Right ventricle myocardium superior (tissue), 1 donor: ENCODE results near the gene POLR2H. TPM values are rescaled to one million over a fixed set of nuclear protein-coding genes. Genes with fewer than 3 reads are reported as not detected.

Experiments
- ATAC-seq: fragments of 200-7000 bp; cut with Tn5 transposase; one replicate; pipeline ENCODE4 v1.9.1; 2020; ENCODE audit warnings: mild to moderate bottlenecking; ENCODE audit not compliant: poor library complexity
- DNase-seq: peaks from one replicate; pipeline ENCODE4 v3.0.0-alpha.2; 2020
- intact Hi-C: fragments of 100-400 bp; cut with DNase I; formaldehyde crosslinking; loops from one replicate; pipeline ENCODE4 v1.11.2; 2022
- long read RNA-seq: library from polyadenylated mRNA; unstranded; transcript quantifications from one replicate; pipeline ENCODE4 v2.0.0, GENCODE V29; 2021
- total RNA-seq: library from RNA; stranded (reverse); fragmentation: NEBNext Ultra II Directional; extraction: Animal tissue kit (Norgen Biotek cat#: 25700); gene quantifications from one replicate; pipeline ENCODE4 v1.2.1, GENCODE V29; 2021
- donor health status: DM: no; HTN: yes; CAD: no; lungs with severe emphysema.

POLR2H gene
- total RNA-seq, result 19.9 TPM
- long read RNA-seq, partial matches to known transcripts, result 12 of 23 reads
- long read RNA-seq, other reads (novel, unspliced or antisense), result 6 of 23 reads

- ATAC-seq (peak; percentile 69), DNase-seq (peak; percentile 69)
- intact Hi-C loops, result loop anchor here (5.0 kb wide), 1 partner anchor 174 kb away; the partner anchor contains the start of gene ABCF3
These were observed at the start of gene POLR2H, which contains the start of gene CLCN2 for GRCh38 chr3:184361532-184361931. POLR2H (plus strand) TSS chr3:184361710; CDS start chr3:184363493, 1,783 bp downstream. CLCN2 (minus strand) TSS chr3:184361605; CDS start chr3:184361479, 126 bp downstream.

GRCh38 chr3:184314363-184314699 lies 47.2 kb upstream of the POLR2H start, which contains the start of gene EIF4G1:
EIF4G1 (plus strand) TSS chr3:184314606; CDS start chr3:184315797, 1,191 bp downstream.
- DNase-seq (peak; percentile 97), ATAC-seq (peak; percentile 89)
- intact Hi-C loops, result no loop called here

GRCh38 chr3:184314700-184315542 lies 46.6 kb upstream of the POLR2H start:
- ATAC-seq, result peak; percentile 79
- peak; percentile 92 for DNase-seq
- intact Hi-C loops, result no loop called here

- intact Hi-C loops, result no loop called here
These were observed 46.0 kb upstream of the POLR2H start for GRCh38 chr3:184315543-184315867.

GRCh38 chr3:184315871-184316661 lies 45.4 kb upstream of the POLR2H start:
- DNase-seq, result no peak
- intact Hi-C loops, result no loop called here
- no peak for ATAC-seq

More at GRCh38 chr3:184315543-184315867, 46.0 kb upstream of the POLR2H start:
- no peak for ATAC-seq
- no peak for DNase-seq

- ATAC-seq, result no peak
- intact Hi-C loops, result no loop called here
- no peak for DNase-seq
These were observed 44.7 kb upstream of the POLR2H start for GRCh38 chr3:184316792-184317191.

- intact Hi-C loops, result no loop called here
- ATAC-seq (no peak), DNase-seq (no peak)
These were observed 44.3 kb upstream of the POLR2H start for GRCh38 chr3:184317201-184317600.

GRCh38 chr3:184320104-184320445 lies 41.4 kb upstream of the POLR2H start:
- ATAC-seq, result peak; percentile 92
- intact Hi-C loops, result no loop called here
- DNase-seq, result peak; percentile 98

- intact Hi-C loops, result no loop called here
- ATAC-seq (no peak), DNase-seq (no peak)
These were observed 39.8 kb upstream of the POLR2H start for GRCh38 chr3:184321666-184322065.

- intact Hi-C loops, result no loop called here
- peak; percentile 4 for ATAC-seq
- no peak for DNase-seq
These were observed 38.6 kb upstream of the POLR2H start for GRCh38 chr3:184322731-184323487.

GRCh38 chr3:184323696-184324095 lies 37.8 kb upstream of the POLR2H start:
- intact Hi-C loops, result no loop called here
- ATAC-seq, result no peak
- DNase-seq, result peak; percentile 54

- intact Hi-C loops, result no loop called here
- DNase-seq (no peak), ATAC-seq (no peak)
These were observed 36.2 kb upstream of the POLR2H start for GRCh38 chr3:184325269-184325668.

- intact Hi-C loops, result no loop called here
- ATAC-seq (no peak), DNase-seq (no peak)
These were observed 35.7 kb upstream of the POLR2H start for GRCh38 chr3:184325715-184326369.

- no peak for DNase-seq
- intact Hi-C loops, result no loop called here
- ATAC-seq, result no peak
These were observed 34.3 kb upstream of the POLR2H start for GRCh38 chr3:184327171-184327570.

- DNase-seq (no peak), ATAC-seq (no peak)
- intact Hi-C loops, result no loop called here
These were observed 33.0 kb upstream of the POLR2H start for GRCh38 chr3:184328516-184328915.

GRCh38 chr3:184332370-184333090 lies 29.0 kb upstream of the POLR2H start:
- DNase-seq (no peak), ATAC-seq (no peak)
- intact Hi-C loops, result no loop called here

GRCh38 chr3:184333190-184333589 lies 28.3 kb upstream of the POLR2H start:
- DNase-seq, result no peak
- intact Hi-C loops, result no loop called here
- ATAC-seq, result no peak

GRCh38 chr3:184333700-184334099 lies 27.8 kb upstream of the POLR2H start:
- ATAC-seq (no peak), DNase-seq (no peak)
- intact Hi-C loops, result no loop called here
